Astrocyte (in vitro differentiated cells and primary cell): ENCODE results near the gene APBB1. TPM values are rescaled to one million over a fixed set of nuclear protein-coding genes. Genes with fewer than 3 reads are reported as not detected.
A peak's percentile ranks its signal among the peaks of the same experiment; 100 is the strongest.

Experiments used
- DNase-seq: peaks from one replicate; pipeline ENCODE4 v3.0.0-alpha.2; 2010; ENCODE audit warnings: low read depth
- FAIRE-seq: peaks from 2 replicates; lab custom pipeline; 2011; peaks lifted over from hg19 to GRCh38; lab: Jason Lieb, UNC
- H2AFZ ChIP-seq: 2 replicates; pipeline ENCODE4 v1.6.0; 2012; ENCODE audit warnings: low read depth, low read length, inconsistent platforms
- H3K27ac ChIP-seq: 2 replicates; pipeline ENCODE4 v1.5.1; 2011; ENCODE audit warnings: low read depth, low read length, inconsistent platforms
- H3K27me3 ChIP-seq: 2 replicates; pipeline ENCODE4 v1.6.0; 2011; ENCODE audit warnings: low read length, inconsistent platforms; ENCODE audit not compliant: insufficient read depth
- H3K36me3 ChIP-seq: 2 replicates; pipeline ENCODE4 v1.5.1; 2011; ENCODE audit warnings: low read length, inconsistent platforms; ENCODE audit not compliant: insufficient read depth
- H3K4me1 ChIP-seq: 2 replicates; pipeline ENCODE4 v1.5.1; 2011; ENCODE audit warnings: low read length, inconsistent platforms; ENCODE audit not compliant: insufficient read depth
- H3K4me2 ChIP-seq: 2 replicates; pipeline ENCODE4 v1.6.0; 2012; ENCODE audit warnings: low read length, inconsistent platforms
- H3K4me3 ChIP-seq: 2 replicates; pipeline ENCODE4 v1.5.1; 2011; ENCODE audit warnings: low read depth, mild to moderate bottlenecking, low read length, inconsistent platforms; ENCODE audit not compliant: insufficient read depth
- H3K79me2 ChIP-seq: 2 replicates; pipeline ENCODE4 v1.6.0; 2012; ENCODE audit warnings: mild to moderate bottlenecking, low read length, inconsistent platforms; ENCODE audit not compliant: insufficient read depth
- H3K9ac ChIP-seq: 2 replicates; pipeline ENCODE4 v1.6.0; 2012; ENCODE audit warnings: mild to moderate bottlenecking, low read length, inconsistent platforms
- H3K9me3 ChIP-seq: 2 replicates; pipeline ENCODE4 v1.5.1; 2012; ENCODE audit warnings: low read depth, mild to moderate bottlenecking, low read length, inconsistent platforms; ENCODE audit not compliant: insufficient read depth
- H4K20me1 ChIP-seq: 2 replicates; pipeline ENCODE4 v1.6.0; 2012; ENCODE audit warnings: low read length, inconsistent platforms; ENCODE audit not compliant: insufficient read depth
- H3K27ac Mint-ChIP-seq: one replicate; pipeline ENCODE4 v1.8.0; 2021; ENCODE audit warnings: mild to moderate bottlenecking, mixed read lengths; ENCODE audit not compliant: unreplicated experiment
- H3K27me3 Mint-ChIP-seq: one replicate; pipeline ENCODE4 v1.8.0; 2021; ENCODE audit warnings: low read depth, mixed read lengths; ENCODE audit not compliant: unreplicated experiment
- H3K36me3 Mint-ChIP-seq: one replicate; pipeline ENCODE4 v1.8.0; 2021; ENCODE audit warnings: low read depth, mixed read lengths; ENCODE audit not compliant: unreplicated experiment
- H3K4me1 Mint-ChIP-seq: one replicate; pipeline ENCODE4 v1.8.0; 2021; ENCODE audit warnings: low read depth, mixed read lengths; ENCODE audit not compliant: unreplicated experiment
- H3K4me3 Mint-ChIP-seq: one replicate; pipeline ENCODE4 v1.8.0; 2021; ENCODE audit warnings: mild to moderate bottlenecking, moderate library complexity, mixed read lengths; ENCODE audit not compliant: unreplicated experiment
- H3K9me3 Mint-ChIP-seq: one replicate; pipeline ENCODE4 v1.8.0; 2021; ENCODE audit warnings: mild to moderate bottlenecking, mixed read lengths; ENCODE audit not compliant: unreplicated experiment
- CTCF ChIP-seq: IDR thresholded peaks from 2 replicates; pipeline ENCODE4 v1.5.1; 2011; ENCODE audit warnings: low read depth, mild to moderate bottlenecking, inconsistent platforms, low read length, moderate library complexity; ENCODE audit not compliant: insufficient read depth
- EZH2 ChIP-seq: IDR thresholded peaks from 2 replicates; pipeline ENCODE4 v1.6.1; 2012; ENCODE audit warnings: mild to moderate bottlenecking, low read length, inconsistent platforms; ENCODE audit not compliant: insufficient read depth
- total RNA-seq: library from RNA; stranded (reverse); gene quantifications from 2 replicates; pipeline ENCODE4 v1.2.1, GENCODE V29; 2021

Gene APBB1
- total RNA-seq, 1 donor from 2014 or later: 36.3 TPM

GRCh38 chr11:6402561-6402981 lies 16.3 kb downstream of the APBB1 start:
- Histone ChIP-seq H3K27me3 (no peaks in the 10 kb centered on the region), H3K9me3 (no peaks in the 10 kb centered on the region), H3K4me2 (peak overlapping the region; percentile 3), H2AFZ (no peak overlapping the region), H3K79me2 (no peaks in the 10 kb centered on the region), H4K20me1 (peaks cover 29% of the 10 kb centered on the region), H3K4me3 (no peak overlapping the region), H3K36me3 (no peaks in the 10 kb centered on the region), H3K9ac (no peak overlapping the region), H3K27ac (no peak overlapping the region), H3K4me1 (peaks cover 15% of the 10 kb centered on the region)
- peaks cover 22% of the 10 kb centered on the region for H3K4me1 Mint-ChIP-seq
- no peaks in the 10 kb centered on the region for H3K9me3 Mint-ChIP-seq
- H3K4me3 Mint-ChIP-seq: no peak overlapping the region
- H3K27me3 Mint-ChIP-seq: peaks cover 3% of the 10 kb centered on the region
- H3K36me3 Mint-ChIP-seq: peaks cover 24% of the 10 kb centered on the region
- no peak overlapping the region for H3K27ac Mint-ChIP-seq
- DNase-seq (no peak), FAIRE-seq (no peak)
- TF ChIP-seq CTCF (no peak), EZH2 (no peak)

GRCh38 chr11:6402061-6402470 lies 16.8 kb downstream of the APBB1 start:
- Histone ChIP-seq H3K27me3 (no peaks in the 10 kb centered on the region), H4K20me1 (peaks cover 29% of the 10 kb centered on the region), H3K9me3 (no peaks in the 10 kb centered on the region), H3K4me3 (no peak overlapping the region), H3K9ac (no peak overlapping the region), H2AFZ (no peak overlapping the region), H3K4me2 (no peak overlapping the region), H3K4me1 (peaks cover 18% of the 10 kb centered on the region), H3K27ac (no peak overlapping the region), H3K79me2 (no peaks in the 10 kb centered on the region), H3K36me3 (no peaks in the 10 kb centered on the region)
- no peak for DNase-seq
- FAIRE-seq: no peak
- Mint-ChIP-seq H3K27me3 (peaks cover 3% of the 10 kb centered on the region), H3K4me3 (no peak overlapping the region), H3K36me3 (peaks cover 26% of the 10 kb centered on the region), H3K27ac (no peak overlapping the region), H3K4me1 (peaks cover 23% of the 10 kb centered on the region), H3K9me3 (no peaks in the 10 kb centered on the region)
- TF ChIP-seq EZH2 (no peak), CTCF (no peak)

GRCh38 chr11:6401464-6401863 lies 17.4 kb downstream of the APBB1 start:
- FAIRE-seq (no peak), DNase-seq (no peak)
- peaks cover 3% of the 10 kb centered on the region for H3K27me3 Mint-ChIP-seq
- Histone ChIP-seq H3K27me3 (no peaks in the 10 kb centered on the region), H3K4me3 (no peak overlapping the region), H3K9ac (no peak overlapping the region), H3K9me3 (no peaks in the 10 kb centered on the region), H3K27ac (no peak overlapping the region), H4K20me1 (peaks cover 23% of the 10 kb centered on the region), H3K36me3 (no peaks in the 10 kb centered on the region), H2AFZ (no peak overlapping the region), H3K4me2 (no peak overlapping the region), H3K79me2 (no peaks in the 10 kb centered on the region), H3K4me1 (peaks cover 18% of the 10 kb centered on the region)
- H3K27ac Mint-ChIP-seq: no peak overlapping the region
- H3K4me1 Mint-ChIP-seq: peaks cover 22% of the 10 kb centered on the region
- TF ChIP-seq EZH2: no peak
- H3K36me3 Mint-ChIP-seq: peaks cover 26% of the 10 kb centered on the region
- H3K9me3 Mint-ChIP-seq: no peaks in the 10 kb centered on the region
- no peak overlapping the region for H3K4me3 Mint-ChIP-seq
